ACHN (cell line): ENCODE data around the gene WASF1.

ENCODE experiments used
- DNase-seq: peaks from one replicate; pipeline ENCODE4 v3.0.0-alpha.2; 2015
- in situ Hi-C: cut with HindIII; loops from 2 replicates; pipeline ENCODE4 v1.10.0; 2017; ENCODE audit warnings: low sequenced_read_pairs, low pct_ligation_motif_present, low pct_unique_long_range_greater_than_20kb

Gene WASF1

GRCh38 chr6:110053395-110054240, 125.9 kb downstream of the WASF1 start:
- peak; percentile 51 for DNase-seq
- in situ Hi-C loops: no loop called here

- in situ Hi-C loops: no loop called here
- DNase-seq: no peak
Measured at GRCh38 chr6:110050440-110050813, 129.0 kb downstream of the WASF1 start.
